AG10803 (cell line): ENCODE measurements around the gene CYP3A4.
"Not testable (repeated sequence)": the region's sequence is repeated elsewhere in the genome, so short reads cannot be mapped to it uniquely, and the experiment has no call there.

Experiments used
- DNase-seq: peaks from one replicate; pipeline ENCODE4 v3.0.0; 2010; ENCODE audit warnings: low read depth
- H3K4me3 ChIP-seq: 2 replicates; pipeline ENCODE4 v1.5.1; 2011; ENCODE audit warnings: mild to moderate bottlenecking, low read length, control low read depth
- TF ChIP-seq, protein P1 (sequence below): conservative IDR thresholded peaks from 2 replicates; pipeline ENCODE4 v1.5.1; 2011; ENCODE audit warnings: mild to moderate bottlenecking, low read length, control low read depth, inconsistent platforms

The CYP3A4 gene

DNA sequence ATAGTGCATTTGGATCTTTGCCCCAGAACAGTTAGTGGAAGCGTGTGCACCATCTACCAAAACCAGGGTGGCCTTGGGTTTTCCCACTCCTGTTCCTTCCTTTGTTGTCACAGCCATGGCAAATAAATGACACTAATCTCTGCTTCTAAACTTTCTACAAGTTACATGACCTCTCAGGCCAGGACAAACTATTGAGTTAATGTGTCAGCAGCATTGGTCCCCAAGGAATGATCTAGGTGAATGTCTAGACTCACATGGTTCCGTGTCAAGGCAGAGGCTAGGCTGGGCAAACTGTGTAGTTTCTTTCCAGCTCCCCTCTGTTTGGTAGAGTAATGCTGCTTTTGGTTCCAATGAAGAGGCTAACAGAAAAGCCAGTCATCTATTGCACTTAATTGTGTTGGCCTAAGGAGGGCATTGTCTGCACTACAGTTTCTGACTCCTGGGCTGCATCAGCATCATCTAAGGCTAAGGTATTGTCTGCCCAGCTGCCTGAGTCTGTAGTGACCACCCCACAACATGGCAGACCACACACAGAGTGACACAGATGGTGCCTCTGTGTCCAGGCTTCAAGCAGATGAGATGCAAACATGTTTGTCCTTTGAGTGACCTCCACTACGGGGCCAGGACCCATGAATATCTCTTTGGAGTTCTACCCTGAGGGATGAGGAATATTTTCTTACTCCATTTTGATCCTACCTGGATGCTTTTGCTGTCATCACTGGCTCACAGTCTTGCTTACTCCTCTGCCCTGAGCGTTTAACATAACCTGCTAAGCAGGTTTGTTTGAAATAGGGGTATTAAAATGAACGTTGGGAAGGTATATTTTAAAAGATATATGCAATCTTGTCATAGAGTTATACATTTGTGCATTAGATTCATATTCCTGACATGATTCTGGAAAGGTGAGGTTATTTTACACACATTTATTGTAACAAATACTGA, 1.7 kb downstream of the CYP3A4 start:
- DNase-seq = no peak
- TF ChIP-seq, protein P1, sequence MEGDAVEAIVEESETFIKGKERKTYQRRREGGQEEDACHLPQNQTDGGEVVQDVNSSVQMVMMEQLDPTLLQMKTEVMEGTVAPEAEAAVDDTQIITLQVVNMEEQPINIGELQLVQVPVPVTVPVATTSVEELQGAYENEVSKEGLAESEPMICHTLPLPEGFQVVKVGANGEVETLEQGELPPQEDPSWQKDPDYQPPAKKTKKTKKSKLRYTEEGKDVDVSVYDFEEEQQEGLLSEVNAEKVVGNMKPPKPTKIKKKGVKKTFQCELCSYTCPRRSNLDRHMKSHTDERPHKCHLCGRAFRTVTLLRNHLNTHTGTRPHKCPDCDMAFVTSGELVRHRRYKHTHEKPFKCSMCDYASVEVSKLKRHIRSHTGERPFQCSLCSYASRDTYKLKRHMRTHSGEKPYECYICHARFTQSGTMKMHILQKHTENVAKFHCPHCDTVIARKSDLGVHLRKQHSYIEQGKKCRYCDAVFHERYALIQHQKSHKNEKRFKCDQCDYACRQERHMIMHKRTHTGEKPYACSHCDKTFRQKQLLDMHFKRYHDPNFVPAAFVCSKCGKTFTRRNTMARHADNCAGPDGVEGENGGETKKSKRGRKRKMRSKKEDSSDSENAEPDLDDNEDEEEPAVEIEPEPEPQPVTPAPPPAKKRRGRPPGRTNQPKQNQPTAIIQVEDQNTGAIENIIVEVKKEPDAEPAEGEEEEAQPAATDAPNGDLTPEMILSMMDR = no peak
- no peak overlapping the region for H3K4me3 ChIP-seq

DNA sequence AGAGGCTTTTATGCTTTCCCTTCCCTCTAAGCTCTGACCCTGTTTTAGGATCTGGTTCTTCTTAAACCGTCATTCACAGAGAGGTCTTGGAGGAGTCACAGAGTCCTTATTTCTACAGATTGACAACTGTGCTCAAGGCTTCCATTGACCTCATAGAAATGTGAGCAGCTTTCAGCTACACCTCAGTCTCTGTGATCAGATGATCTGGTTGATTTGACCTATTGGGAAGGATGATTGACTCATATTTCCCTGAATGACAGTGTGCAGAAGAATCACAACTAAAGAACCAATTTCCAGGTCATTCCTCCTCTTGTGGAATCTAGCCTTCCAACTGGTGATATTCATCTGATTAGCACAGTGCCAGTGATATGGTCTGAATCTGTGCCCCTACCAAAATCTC, 3.4 kb downstream of the CYP3A4 start:
- TF ChIP-seq, protein P1 = no peak
- H3K4me3 ChIP-seq = no peak overlapping the region
- no peak for DNase-seq

DNA sequence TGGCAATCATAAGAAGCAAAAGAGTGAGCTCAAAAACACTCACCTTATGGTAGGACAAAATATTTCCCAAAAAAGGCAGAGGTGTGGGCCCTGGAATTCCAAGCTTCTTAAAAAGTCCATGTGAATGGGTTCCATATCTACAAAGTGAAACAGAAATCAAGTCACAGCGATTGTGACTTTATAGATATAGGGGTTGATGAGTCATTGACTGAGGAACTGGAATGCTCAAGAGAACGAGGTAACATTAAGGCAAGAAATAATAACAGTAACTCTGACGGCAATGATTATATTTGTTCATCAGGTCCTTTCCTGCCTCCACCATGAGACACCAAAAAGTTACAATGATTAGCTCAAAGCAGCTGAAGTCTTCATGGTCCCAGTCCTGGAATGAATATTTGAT, 4.0 kb downstream of the CYP3A4 start:
- TF ChIP-seq, protein P1 = no peak
- no peak overlapping the region for H3K4me3 ChIP-seq
- no peak for DNase-seq

DNA sequence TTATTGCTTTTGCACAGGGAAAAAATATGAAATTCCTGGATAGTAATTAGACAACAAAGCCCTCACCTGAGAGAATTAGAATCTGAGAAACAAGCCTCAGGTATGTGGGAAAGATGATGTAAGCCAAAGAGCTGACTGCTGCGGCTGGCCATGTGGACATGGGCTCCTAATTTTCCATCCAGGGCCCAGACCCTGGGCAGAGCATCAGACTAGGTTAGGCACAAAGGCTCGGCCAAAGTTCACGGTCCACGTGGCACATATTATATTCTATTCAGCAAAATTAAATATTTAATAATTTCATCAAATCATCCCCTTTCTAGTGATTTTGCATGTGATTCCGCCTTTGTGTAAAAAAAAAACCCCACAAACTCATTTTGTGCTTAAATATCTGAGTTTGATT, 5.1 kb downstream of the CYP3A4 start:
- H3K4me3 ChIP-seq = no peak overlapping the region
- TF ChIP-seq, protein P1 = no peak
- no peak for DNase-seq

DNA sequence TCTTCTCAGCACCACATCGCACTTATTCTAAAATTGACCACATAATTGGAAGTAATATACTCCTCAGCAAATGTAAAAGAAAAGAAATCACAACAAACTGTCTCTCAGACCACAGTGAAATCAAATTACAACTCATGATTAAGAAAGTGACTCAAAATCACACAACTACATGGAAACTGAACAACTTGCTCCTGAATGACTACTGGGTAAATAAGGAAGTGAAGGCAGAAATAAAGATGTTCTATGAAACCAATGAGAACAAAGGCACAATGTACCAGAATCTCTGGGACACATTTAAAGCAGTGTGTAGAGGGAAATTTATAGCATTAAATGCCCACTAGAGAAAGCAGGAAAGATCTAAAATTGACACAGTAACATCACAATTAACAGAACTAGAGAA, 10.6 kb downstream of the CYP3A4 start:
- H3K4me3 ChIP-seq, DNase-seq: not testable (repeated sequence)

DNA sequence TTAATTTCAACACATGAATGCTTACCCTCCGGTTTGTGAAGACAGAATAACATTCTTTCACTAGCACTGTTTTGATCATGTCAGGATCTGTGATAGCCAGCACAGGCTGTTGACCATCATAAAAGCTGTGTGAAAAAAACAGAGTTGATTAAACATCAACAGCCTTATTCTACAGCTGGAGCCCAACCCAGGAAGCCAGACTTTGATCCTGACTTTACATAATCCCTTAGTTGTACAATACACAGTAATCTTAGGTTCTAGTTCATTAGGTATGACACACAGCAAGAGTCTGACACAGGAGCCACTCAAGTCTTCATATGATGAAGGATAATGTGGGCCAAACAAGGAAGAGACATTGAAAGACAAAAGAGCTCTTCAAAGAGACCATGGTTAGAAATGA, 11.4 kb downstream of the CYP3A4 start:
- no peak for DNase-seq

DNA sequence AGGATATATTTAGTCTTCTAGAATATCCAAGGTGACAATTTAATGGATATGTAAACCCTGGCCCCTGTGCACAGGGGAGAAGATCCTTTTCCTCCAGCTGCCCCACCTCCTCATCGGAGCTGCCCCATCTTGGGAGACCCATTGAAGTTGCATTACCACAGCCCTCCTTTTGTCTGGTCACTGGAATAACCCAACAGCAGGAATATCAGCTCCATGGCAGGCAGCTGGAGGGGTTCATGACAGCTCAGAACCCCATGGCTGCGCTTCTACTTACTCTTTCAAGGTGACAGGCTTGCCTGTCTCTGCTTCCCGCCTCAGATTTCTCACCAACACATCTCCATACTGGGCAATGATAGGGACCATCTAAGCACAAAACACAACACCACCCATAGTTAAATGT, 14.5 kb downstream of the CYP3A4 start:
- not testable (repeated sequence) for DNase-seq, H3K4me3 ChIP-seq

More for the DNA sequence above, 11.4 kb downstream of the CYP3A4 start:
- TF ChIP-seq, protein P1 = no peak
- no peak overlapping the region for H3K4me3 ChIP-seq

DNA sequence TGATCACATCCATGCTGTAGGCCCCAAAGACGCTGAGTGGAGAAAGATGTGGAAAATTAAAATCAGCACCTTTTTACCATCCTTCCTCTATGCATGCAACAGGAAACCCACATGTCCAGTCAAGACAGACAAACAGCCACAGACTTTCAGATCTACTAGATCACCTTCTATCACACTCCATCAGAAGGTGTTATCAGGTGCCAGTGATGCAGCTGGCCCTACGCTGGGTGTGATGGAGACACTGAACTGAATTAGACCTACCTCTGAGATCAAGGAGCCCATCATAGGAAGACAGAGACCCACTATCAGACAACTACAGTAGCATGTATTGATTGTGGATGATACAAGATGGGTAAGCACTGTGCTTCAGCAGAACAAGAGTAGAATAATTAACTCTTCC, 15.5 kb downstream of the CYP3A4 start:
- no peak overlapping the region for H3K4me3 ChIP-seq
- no peak for DNase-seq
- TF ChIP-seq, protein P1 = no peak
